ENCODE measurements around the gene DIDO1. TPM values are rescaled to one million over a fixed set of nuclear protein-coding genes. Genes with fewer than 3 reads are reported as not detected.

DIDO1 gene
- total and polyA plus RNA-seq, 2 of the 13 experiments (the other 11 are each of a cell fraction or from before 2014, with no cell fraction given), result 75.0 to 75.1 TPM

DNA sequence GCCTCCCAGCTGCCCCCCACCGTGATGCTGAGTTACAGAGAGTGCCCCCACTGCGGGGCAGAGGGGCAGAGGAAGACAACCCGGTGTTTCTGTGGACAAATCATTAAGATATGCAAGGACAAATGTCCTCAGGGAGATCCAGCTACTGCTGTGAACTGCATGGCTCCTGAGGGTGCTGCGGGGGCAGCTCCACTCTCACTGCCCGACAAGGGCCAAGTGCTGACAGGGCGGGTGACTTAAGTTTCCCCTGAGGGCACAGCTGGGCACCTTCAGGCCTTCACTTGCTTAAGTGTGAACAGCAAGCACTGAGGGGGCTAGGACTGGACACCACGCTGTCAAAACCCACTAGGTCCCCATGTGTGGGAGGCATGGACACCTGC, 38.5 kb downstream of the DIDO1 start (continued):
- TF ChIP-seq, protein P1, sequence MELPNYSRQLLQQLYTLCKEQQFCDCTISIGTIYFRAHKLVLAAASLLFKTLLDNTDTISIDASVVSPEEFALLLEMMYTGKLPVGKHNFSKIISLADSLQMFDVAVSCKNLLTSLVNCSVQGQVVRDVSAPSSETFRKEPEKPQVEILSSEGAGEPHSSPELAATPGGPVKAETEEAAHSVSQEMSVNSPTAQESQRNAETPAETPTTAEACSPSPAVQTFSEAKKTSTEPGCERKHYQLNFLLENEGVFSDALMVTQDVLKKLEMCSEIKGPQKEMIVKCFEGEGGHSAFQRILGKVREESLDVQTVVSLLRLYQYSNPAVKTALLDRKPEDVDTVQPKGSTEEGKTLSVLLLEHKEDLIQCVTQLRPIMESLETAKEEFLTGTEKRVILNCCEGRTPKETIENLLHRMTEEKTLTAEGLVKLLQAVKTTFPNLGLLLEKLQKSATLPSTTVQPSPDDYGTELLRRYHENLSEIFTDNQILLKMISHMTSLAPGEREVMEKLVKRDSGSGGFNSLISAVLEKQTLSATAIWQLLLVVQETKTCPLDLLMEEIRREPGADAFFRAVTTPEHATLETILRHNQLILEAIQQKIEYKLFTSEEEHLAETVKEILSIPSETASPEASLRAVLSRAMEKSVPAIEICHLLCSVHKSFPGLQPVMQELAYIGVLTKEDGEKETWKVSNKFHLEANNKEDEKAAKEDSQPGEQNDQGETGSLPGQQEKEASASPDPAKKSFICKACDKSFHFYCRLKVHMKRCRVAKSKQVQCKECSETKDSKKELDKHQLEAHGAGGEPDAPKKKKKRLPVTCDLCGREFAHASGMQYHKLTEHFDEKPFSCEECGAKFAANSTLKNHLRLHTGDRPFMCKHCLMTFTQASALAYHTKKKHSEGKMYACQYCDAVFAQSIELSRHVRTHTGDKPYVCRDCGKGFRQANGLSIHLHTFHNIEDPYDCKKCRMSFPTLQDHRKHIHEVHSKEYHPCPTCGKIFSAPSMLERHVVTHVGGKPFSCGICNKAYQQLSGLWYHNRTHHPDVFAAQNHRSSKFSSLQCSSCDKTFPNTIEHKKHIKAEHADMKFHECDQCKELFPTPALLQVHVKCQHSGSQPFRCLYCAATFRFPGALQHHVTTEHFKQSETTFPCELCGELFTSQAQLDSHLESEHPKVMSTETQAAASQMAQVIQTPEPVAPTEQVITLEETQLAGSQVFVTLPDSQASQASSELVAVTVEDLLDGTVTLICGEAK (IDR thresholded peaks at IDR 0.05), result no peak
- TF ChIP-seq, protein P1 (CRISPR knock-in tag; IDR thresholded peaks at IDR 0.05), result 0 out of 2 replicates have a peak, but pooled peaks have one; percentile 18
- TF ChIP-seq PLSCR1 (CRISPR knock-in tag; IDR thresholded peaks at IDR 0.05; ENCODE audit: borderline replicate concordance), result no peak
- peak; percentile 61; the same call in 1 of the 2 replicates for TF ChIP-seq POLR2AphosphoS2 (IDR thresholded peaks at IDR 0.05; ENCODE audit: low read depth, low read length)

All from HepG2 (cell line).